ENCODE results near the gene ATP1A2.

DNA sequence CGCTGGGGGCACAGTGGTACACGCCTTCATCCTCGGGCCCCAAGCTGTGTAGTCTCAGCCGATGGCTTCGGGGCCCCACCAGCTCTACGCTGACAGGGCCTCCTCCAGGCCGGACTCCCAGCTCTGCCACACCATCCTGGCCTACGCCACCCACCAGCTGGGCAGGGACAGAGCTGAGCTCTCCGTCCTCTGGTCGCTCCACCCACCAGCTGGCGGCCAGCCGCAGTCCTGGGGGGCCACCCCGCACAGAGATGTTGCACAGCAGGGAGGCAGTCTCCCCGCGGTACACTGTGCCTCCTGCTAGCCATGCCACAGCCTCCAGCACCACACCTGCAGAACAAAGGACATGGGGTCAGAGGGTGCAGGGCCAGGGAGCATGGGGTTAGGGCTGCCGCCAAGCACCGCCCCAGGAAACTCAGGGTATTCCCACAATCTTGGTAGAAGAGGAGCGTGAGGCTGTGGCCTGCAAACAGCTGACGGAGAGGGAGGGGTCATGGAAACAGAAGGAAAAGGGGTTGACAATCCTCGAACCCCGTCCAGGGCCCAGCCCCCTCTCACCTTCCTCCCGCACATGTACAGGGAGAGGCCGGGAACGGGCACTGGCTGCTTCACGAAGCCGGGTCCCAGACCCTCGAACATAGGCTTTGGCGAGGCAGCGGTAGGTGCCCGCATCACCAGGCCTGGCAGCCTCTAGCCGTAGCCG lies 23.0 kb upstream of the ATP1A2 start:
- TF ChIP-seq, protein P1, sequence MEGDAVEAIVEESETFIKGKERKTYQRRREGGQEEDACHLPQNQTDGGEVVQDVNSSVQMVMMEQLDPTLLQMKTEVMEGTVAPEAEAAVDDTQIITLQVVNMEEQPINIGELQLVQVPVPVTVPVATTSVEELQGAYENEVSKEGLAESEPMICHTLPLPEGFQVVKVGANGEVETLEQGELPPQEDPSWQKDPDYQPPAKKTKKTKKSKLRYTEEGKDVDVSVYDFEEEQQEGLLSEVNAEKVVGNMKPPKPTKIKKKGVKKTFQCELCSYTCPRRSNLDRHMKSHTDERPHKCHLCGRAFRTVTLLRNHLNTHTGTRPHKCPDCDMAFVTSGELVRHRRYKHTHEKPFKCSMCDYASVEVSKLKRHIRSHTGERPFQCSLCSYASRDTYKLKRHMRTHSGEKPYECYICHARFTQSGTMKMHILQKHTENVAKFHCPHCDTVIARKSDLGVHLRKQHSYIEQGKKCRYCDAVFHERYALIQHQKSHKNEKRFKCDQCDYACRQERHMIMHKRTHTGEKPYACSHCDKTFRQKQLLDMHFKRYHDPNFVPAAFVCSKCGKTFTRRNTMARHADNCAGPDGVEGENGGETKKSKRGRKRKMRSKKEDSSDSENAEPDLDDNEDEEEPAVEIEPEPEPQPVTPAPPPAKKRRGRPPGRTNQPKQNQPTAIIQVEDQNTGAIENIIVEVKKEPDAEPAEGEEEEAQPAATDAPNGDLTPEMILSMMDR (IDR thresholded peaks at IDR 0.05) = no peak
- TF ChIP-seq POLR2A (IDR thresholded peaks at IDR 0.05) = no peak
